Measurements from ENCODE around the gene JAKMIP3. TPM values are rescaled to one million over a fixed set of nuclear protein-coding genes. Genes with fewer than 3 reads are reported as not detected.

Gene JAKMIP3
- total and polyA plus RNA-seq, 9 of the 15 experiments (the other 6 are each of a cell fraction or from before 2014, with no cell fraction given) = 0.04 TPM; not detected in 8

Other genes starting within 250 kb of the JAKMIP3 start
- 26.8 and 28.0 TPM in 2 replicates for gene PPP2R2D, start 164.9 kb upstream of the JAKMIP3 start, total RNA-seq (2014; rRNA removed)
- gene PPP2R2D, start 164.9 kb upstream of the JAKMIP3 start, total RNA-seq (2014; rRNA removed; fragmentation: Illumina TruSeq; extraction: Trizol) = 22.2 and 23.9 TPM in 2 replicates
- gene PPP2R2D, start 164.9 kb upstream of the JAKMIP3 start, total RNA-seq (2015; rRNA removed; fragmentation: Illumina TruSeq; extraction: Trizol) = 32.0 and 32.5 TPM in 2 replicates
- gene PPP2R2D, start 164.9 kb upstream of the JAKMIP3 start, total RNA-seq (2021) = 29.9 and 31.3 TPM in 2 replicates
- gene PPP2R2D, start 164.9 kb upstream of the JAKMIP3 start, polyA plus RNA-seq (2011; rRNA removed) = 31.2 and 37.0 TPM in 2 replicates
- 23.6 and 26.8 TPM in 2 replicates for gene PPP2R2D, start 164.9 kb upstream of the JAKMIP3 start, polyA plus RNA-seq (2014; fragmentation: Illumina TruSeq; extraction: Trizol)
- 1 to 10 TPM; 1.9 to 5.1 TPM for gene PPP2R2D, start 164.9 kb upstream of the JAKMIP3 start, polyA plus RNA-seq (2014; fragmentation: Nextera tagmentation; extraction: Ambion mirVana)
- gene PPP2R2D, start 164.9 kb upstream of the JAKMIP3 start, polyA plus RNA-seq (2014; rRNA removed) = 35.1 and 35.6 TPM in 2 replicates
- 76.1 and 83.0 TPM in 2 replicates for gene BNIP3, start 84.0 kb upstream of the JAKMIP3 start, total RNA-seq (2014; rRNA removed)
- 39.7 and 40.7 TPM in 2 replicates for gene BNIP3, start 84.0 kb upstream of the JAKMIP3 start, total RNA-seq (2014; rRNA removed; fragmentation: Illumina TruSeq; extraction: Trizol)
- 25.0 and 25.9 TPM in 2 replicates for gene BNIP3, start 84.0 kb upstream of the JAKMIP3 start, total RNA-seq (2015; rRNA removed; fragmentation: Illumina TruSeq; extraction: Trizol)
- gene BNIP3, start 84.0 kb upstream of the JAKMIP3 start, total RNA-seq (2021) = 41.7 and 42.2 TPM in 2 replicates
- 119 and 124 TPM in 2 replicates for gene BNIP3, start 84.0 kb upstream of the JAKMIP3 start, polyA plus RNA-seq (2011; rRNA removed)
- 46.9 and 54.9 TPM in 2 replicates for gene BNIP3, start 84.0 kb upstream of the JAKMIP3 start, polyA plus RNA-seq (2014; fragmentation: Illumina TruSeq; extraction: Trizol)
- gene BNIP3, start 84.0 kb upstream of the JAKMIP3 start, polyA plus RNA-seq (2014; fragmentation: Nextera tagmentation; extraction: Ambion mirVana) = 10 to 100 TPM in 1 of 2 experiments, 1 to 10 TPM in 1; 9.2 to 10.7 TPM
- gene BNIP3, start 84.0 kb upstream of the JAKMIP3 start, polyA plus RNA-seq (2014; rRNA removed) = 68.9 and 75.9 TPM in 2 replicates
- not detected in 2 replicates for gene DPYSL4, start 121.0 kb downstream of the JAKMIP3 start, total RNA-seq (2014; rRNA removed)
- gene DPYSL4, start 121.0 kb downstream of the JAKMIP3 start, total RNA-seq (2014; rRNA removed; fragmentation: Illumina TruSeq; extraction: Trizol) = not detected in 2 replicates
- not detected in 2 replicates for gene DPYSL4, start 121.0 kb downstream of the JAKMIP3 start, total RNA-seq (2015; rRNA removed; fragmentation: Illumina TruSeq; extraction: Trizol)
- 0.11 TPM in 1 of 2 replicates, not detected in the other for gene DPYSL4, start 121.0 kb downstream of the JAKMIP3 start, total RNA-seq (2021)
- gene DPYSL4, start 121.0 kb downstream of the JAKMIP3 start, polyA plus RNA-seq (2011; rRNA removed) = 0.03 TPM in 1 of 2 replicates, not detected in the other
- not detected in 2 replicates for gene DPYSL4, start 121.0 kb downstream of the JAKMIP3 start, polyA plus RNA-seq (2014; fragmentation: Illumina TruSeq; extraction: Trizol)
- gene DPYSL4, start 121.0 kb downstream of the JAKMIP3 start, polyA plus RNA-seq (2014; fragmentation: Nextera tagmentation; extraction: Ambion mirVana) = not detected
- gene DPYSL4, start 121.0 kb downstream of the JAKMIP3 start, polyA plus RNA-seq (2014; rRNA removed) = not detected in 2 replicates
- 15.4 and 20.6 TPM in 2 replicates for gene STK32C, start 242.0 kb downstream of the JAKMIP3 start, total RNA-seq (2014; rRNA removed)
- 4.5 and 5.1 TPM in 2 replicates for gene STK32C, start 242.0 kb downstream of the JAKMIP3 start, total RNA-seq (2014; rRNA removed; fragmentation: Illumina TruSeq; extraction: Trizol)
- gene STK32C, start 242.0 kb downstream of the JAKMIP3 start, total RNA-seq (2015; rRNA removed; fragmentation: Illumina TruSeq; extraction: Trizol) = 6.5 and 8.3 TPM in 2 replicates
- gene STK32C, start 242.0 kb downstream of the JAKMIP3 start, total RNA-seq (2021) = 11.5 and 14.1 TPM in 2 replicates
- 8.2 and 8.9 TPM in 2 replicates for gene STK32C, start 242.0 kb downstream of the JAKMIP3 start, polyA plus RNA-seq (2011; rRNA removed)
- gene STK32C, start 242.0 kb downstream of the JAKMIP3 start, polyA plus RNA-seq (2014; fragmentation: Illumina TruSeq; extraction: Trizol) = 4.7 and 9.7 TPM in 2 replicates
- gene STK32C, start 242.0 kb downstream of the JAKMIP3 start, polyA plus RNA-seq (2014; fragmentation: Nextera tagmentation; extraction: Ambion mirVana) = 1 to 10 TPM; 1.5 to 2.4 TPM
- 18.5 and 20.9 TPM in 2 replicates for gene STK32C, start 242.0 kb downstream of the JAKMIP3 start, polyA plus RNA-seq (2014; rRNA removed)

Measured in K562 (cell line).